Stomach (tissue), 4 donors: ENCODE results near the gene GDNF.

Experiments used
- POLR2A ChIP-seq, 4 donors: fragments of 450-650 bp; IDR thresholded peaks; one replicate each; pipeline ENCODE4 v1.6.1; 2016; ENCODE audit warnings: antibody characterized with exemption in 4 of 4, control low read depth in 2 of 4, mild to moderate bottlenecking in 1 of 4, moderate library complexity in 1 of 4
- POLR2AphosphoS5 ChIP-seq, 3 donors: sonication (generic); formaldehyde crosslinking; IDR thresholded peaks; one replicate each; pipeline ENCODE4 v1.6.1; 2016; ENCODE audit warnings: antibody characterized with exemption in 3 of 3
- TF ChIP-seq, protein P1 (sequence below), 7 experiments: fragments of 450-650 bp in 4 of 7; fragments of 200-600 bp in 3 of 7; sonication (generic) in 3 of 7; IDR thresholded peaks; one replicate each; pipeline ENCODE4 v1.5.1; 2016 to 2019; ENCODE audit warnings: antibody characterized with exemption in 7 of 7, control low read depth in 2 of 7, mild to moderate bottlenecking in 1 of 7

DNA sequence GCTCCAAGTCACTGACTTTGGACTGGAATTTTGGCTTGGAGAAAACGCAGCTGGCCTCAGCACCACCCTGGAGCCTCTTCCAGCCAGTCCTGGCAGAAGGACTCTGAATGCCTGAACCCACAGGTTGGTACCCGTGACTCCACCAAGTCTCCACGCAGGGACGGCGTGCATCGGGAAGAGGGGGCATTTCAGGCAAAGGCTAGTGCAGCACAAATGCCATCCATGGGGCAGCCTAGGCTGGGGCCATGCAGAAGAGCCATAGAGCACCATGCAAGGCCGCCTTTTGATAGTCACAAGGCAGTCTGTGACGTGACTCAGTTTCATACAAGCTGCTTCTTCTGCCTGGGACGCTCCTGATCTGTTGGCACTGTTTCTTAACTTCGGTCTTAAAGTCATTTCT is 28.0 kb downstream of the GDNF start:
- TF ChIP-seq, protein P1, sequence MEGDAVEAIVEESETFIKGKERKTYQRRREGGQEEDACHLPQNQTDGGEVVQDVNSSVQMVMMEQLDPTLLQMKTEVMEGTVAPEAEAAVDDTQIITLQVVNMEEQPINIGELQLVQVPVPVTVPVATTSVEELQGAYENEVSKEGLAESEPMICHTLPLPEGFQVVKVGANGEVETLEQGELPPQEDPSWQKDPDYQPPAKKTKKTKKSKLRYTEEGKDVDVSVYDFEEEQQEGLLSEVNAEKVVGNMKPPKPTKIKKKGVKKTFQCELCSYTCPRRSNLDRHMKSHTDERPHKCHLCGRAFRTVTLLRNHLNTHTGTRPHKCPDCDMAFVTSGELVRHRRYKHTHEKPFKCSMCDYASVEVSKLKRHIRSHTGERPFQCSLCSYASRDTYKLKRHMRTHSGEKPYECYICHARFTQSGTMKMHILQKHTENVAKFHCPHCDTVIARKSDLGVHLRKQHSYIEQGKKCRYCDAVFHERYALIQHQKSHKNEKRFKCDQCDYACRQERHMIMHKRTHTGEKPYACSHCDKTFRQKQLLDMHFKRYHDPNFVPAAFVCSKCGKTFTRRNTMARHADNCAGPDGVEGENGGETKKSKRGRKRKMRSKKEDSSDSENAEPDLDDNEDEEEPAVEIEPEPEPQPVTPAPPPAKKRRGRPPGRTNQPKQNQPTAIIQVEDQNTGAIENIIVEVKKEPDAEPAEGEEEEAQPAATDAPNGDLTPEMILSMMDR (IDR thresholded peaks at IDR 0.05): no peak
- TF ChIP-seq POLR2AphosphoS5 (IDR thresholded peaks at IDR 0.05) (no peak), POLR2A (IDR thresholded peaks at IDR 0.05) (no peak)
